HEK293 (cell line): ENCODE data around the gene TMEM88.

Experiments used
- FEZF1 ChIP-seq: fragments of 450-650 bp; formaldehyde crosslinking; IDR thresholded peaks from 2 replicates; pipeline ENCODE4 v1.5.1; 2016; ENCODE audit warnings: missing biosample characterization, missing genetic modification characterization
- SCRT2 ChIP-seq: fragments of 450-650 bp; formaldehyde crosslinking; IDR thresholded peaks from 2 replicates; pipeline ENCODE4 v1.5.1; 2016; ENCODE audit warnings: missing biosample characterization, missing genetic modification characterization
- YY2 ChIP-seq: fragments of 450-650 bp; formaldehyde crosslinking; IDR thresholded peaks from 2 replicates; pipeline ENCODE4 v1.5.1; 2016; ENCODE audit warnings: missing biosample characterization, missing genetic modification characterization
- ZBTB48 ChIP-seq: fragments of 450-650 bp; formaldehyde crosslinking; IDR thresholded peaks from 2 replicates; pipeline ENCODE4 v1.5.1; 2016; ENCODE audit warnings: missing biosample characterization, missing genetic modification characterization
- ZBTB8A ChIP-seq: fragments of 450-650 bp; formaldehyde crosslinking; IDR thresholded peaks from 2 replicates; pipeline ENCODE4 v1.5.1; 2016; ENCODE audit warnings: missing biosample characterization, missing genetic modification characterization
- ZNF138 ChIP-seq: fragments of 450-650 bp; formaldehyde crosslinking; IDR thresholded peaks from 2 replicates; pipeline ENCODE4 v1.5.1; 2016; ENCODE audit warnings: missing biosample characterization, missing genetic modification characterization, borderline replicate concordance
- ZNF433 ChIP-seq: fragments of 450-650 bp; formaldehyde crosslinking; IDR thresholded peaks from 2 replicates; pipeline ENCODE4 v1.5.1; 2016; ENCODE audit warnings: missing biosample characterization, missing genetic modification characterization, low read depth
- ZNF629 ChIP-seq: fragments of 450-650 bp; formaldehyde crosslinking; IDR thresholded peaks from 2 replicates; pipeline ENCODE4 v1.5.1; 2017; ENCODE audit warnings: missing biosample characterization, missing genetic modification characterization
- ZNF654 ChIP-seq: fragments of 450-650 bp; formaldehyde crosslinking; IDR thresholded peaks from 2 replicates; pipeline ENCODE4 v1.5.1; 2016; ENCODE audit warnings: low read depth, missing biosample characterization, missing genetic modification characterization
- ZNF660 ChIP-seq: fragments of 450-650 bp; IDR thresholded peaks from 2 replicates; pipeline ENCODE4 v1.5.1; 2018; ENCODE audit warnings: missing biosample characterization, mild to moderate bottlenecking, missing genetic modification characterization
- ZNF837 ChIP-seq: fragments of 450-650 bp; formaldehyde crosslinking; IDR thresholded peaks from 2 replicates; pipeline ENCODE4 v1.5.1; 2016; ENCODE audit warnings: missing biosample characterization, missing genetic modification characterization
- ZNF843 ChIP-seq: fragments of 450-650 bp; formaldehyde crosslinking; IDR thresholded peaks from 2 replicates; pipeline ENCODE4 v1.5.1; 2016; ENCODE audit warnings: missing biosample characterization, missing genetic modification characterization
- ZXDB ChIP-seq: fragments of 450-650 bp; formaldehyde crosslinking; IDR thresholded peaks from 2 replicates; pipeline ENCODE4 v1.5.1; 2016; ENCODE audit warnings: missing biosample characterization, missing genetic modification characterization
- TF ChIP-seq, protein P1 (sequence below): fragments of 450-650 bp; formaldehyde crosslinking; IDR thresholded peaks from 2 replicates; pipeline ENCODE4 v1.5.1; 2016; ENCODE audit warnings: missing biosample characterization, missing genetic modification characterization
- TF ChIP-seq, protein P2 (sequence below): fragments of 450-650 bp; formaldehyde crosslinking; IDR thresholded peaks from 2 replicates; pipeline ENCODE4 v1.5.1; 2016; ENCODE audit warnings: missing biosample characterization, missing genetic modification characterization
- TF ChIP-seq, protein P3 (sequence below): fragments of 450-650 bp; formaldehyde crosslinking; IDR thresholded peaks from 2 replicates; pipeline ENCODE4 v1.5.1; 2016; ENCODE audit warnings: missing biosample characterization, missing genetic modification characterization
- TF ChIP-seq, protein P4 (sequence below): fragments of 450-650 bp; formaldehyde crosslinking; IDR thresholded peaks from 2 replicates; pipeline ENCODE4 v1.5.1; 2016; ENCODE audit warnings: missing biosample characterization, missing genetic modification characterization
- TF ChIP-seq, protein P5 (sequence below): fragments of 450-650 bp; formaldehyde crosslinking; IDR thresholded peaks from 2 replicates; pipeline ENCODE4 v1.5.1; 2016; ENCODE audit warnings: missing biosample characterization, missing genetic modification characterization
- TF ChIP-seq, protein P6 (sequence below): sonication (generic); formaldehyde crosslinking; IDR thresholded peaks from 2 replicates; pipeline ENCODE4 v1.8.1; 2022; ENCODE audit warnings: mild to moderate bottlenecking, moderate library complexity, missing genetic modification reagents
- TF ChIP-seq, protein P7 (sequence below): fragments of 450-650 bp; formaldehyde crosslinking; IDR thresholded peaks from 2 replicates; pipeline ENCODE4 v1.5.1; 2016; ENCODE audit warnings: missing biosample characterization, missing genetic modification characterization

Gene TMEM88

DNA sequence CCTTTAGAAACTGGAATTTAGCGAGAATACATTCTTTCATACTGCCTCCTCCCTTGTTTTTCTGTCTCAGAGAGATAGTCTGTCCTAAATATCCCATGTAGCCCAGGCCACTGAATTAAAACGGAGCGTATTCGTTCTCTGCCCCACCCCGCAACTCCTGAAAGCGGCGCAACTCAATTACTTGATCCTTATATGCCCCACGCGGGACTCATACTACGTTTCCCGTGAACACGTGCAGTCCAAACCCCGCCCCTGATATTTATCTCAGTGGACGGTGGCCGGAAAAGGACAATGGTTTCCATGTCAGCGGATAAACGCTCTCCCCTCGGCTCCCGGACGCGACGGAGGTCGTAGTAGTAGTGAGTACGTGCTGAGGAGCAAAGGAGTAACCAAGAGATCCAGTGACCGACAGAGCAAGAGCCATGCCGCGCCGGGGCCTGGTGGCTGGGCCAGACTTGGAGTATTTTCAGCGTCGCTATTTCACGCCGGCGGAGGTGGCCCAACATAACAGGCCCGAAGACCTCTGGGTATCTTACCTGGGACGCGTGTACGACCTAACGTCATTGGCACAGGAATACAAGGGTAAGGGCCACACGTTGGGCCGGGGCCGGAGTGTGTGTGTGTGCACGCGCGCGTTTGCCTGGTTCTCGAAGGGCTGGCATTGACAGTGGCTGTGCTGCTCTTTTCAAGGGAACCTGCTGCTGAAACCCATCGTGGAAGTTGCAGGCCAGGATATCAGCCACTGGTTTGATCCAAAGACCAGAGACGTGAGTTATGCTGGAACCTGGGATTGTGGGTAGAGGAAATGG lies 3.1 kb downstream of the TMEM88 start, which contains the start of gene CYB5D1 (continued):
- TF ChIP-seq, protein P1, sequence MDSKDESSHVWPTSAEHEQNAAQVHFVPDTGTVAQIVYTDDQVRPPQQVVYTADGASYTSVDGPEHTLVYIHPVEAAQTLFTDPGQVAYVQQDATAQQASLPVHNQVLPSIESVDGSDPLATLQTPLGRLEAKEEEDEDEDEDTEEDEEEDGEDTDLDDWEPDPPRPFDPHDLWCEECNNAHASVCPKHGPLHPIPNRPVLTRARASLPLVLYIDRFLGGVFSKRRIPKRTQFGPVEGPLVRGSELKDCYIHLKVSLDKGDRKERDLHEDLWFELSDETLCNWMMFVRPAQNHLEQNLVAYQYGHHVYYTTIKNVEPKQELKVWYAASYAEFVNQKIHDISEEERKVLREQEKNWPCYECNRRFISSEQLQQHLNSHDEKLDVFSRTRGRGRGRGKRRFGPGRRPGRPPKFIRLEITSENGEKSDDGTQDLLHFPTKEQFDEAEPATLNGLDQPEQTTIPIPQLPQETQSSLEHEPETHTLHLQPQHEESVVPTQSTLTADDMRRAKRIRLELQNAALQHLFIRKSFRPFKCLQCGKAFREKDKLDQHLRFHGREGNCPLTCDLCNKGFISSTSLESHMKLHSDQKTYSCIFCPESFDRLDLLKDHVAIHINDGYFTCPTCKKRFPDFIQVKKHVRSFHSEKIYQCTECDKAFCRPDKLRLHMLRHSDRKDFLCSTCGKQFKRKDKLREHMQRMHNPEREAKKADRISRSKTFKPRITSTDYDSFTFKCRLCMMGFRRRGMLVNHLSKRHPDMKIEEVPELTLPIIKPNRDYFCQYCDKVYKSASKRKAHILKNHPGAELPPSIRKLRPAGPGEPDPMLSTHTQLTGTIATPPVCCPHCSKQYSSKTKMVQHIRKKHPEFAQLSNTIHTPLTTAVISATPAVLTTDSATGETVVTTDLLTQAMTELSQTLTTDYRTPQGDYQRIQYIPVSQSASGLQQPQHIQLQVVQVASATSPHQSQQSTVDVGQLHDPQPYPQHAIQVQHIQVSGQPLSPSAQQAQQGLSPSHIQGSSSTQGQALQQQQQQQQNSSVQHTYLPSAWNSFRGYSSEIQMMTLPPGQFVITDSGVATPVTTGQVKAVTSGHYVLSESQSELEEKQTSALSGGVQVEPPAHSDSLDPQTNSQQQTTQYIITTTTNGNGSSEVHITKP: peak; percentile 21; the same call in 1 of the 2 replicates
- TF ChIP-seq ZBTB48 (peak; percentile 34; the same call in 1 of the 2 replicates), ZNF138 (tag by site-specific recombination) (no peak), ZNF629 (tag by site-specific recombination) (0 out of 2 replicates have a peak, but pooled peaks have one; percentile 32), SCRT2 (peak; percentile 30; the same call in 1 of the 2 replicates), ZNF654 (0 out of 2 replicates have a peak, but pooled peaks have one; percentile 1), YY2 (tag by site-specific recombination) (peak; percentile 37; the same call in 1 of the 2 replicates), ZBTB8A (tag by site-specific recombination) (0 out of 2 replicates have a peak, but pooled peaks have one; percentile 10), ZNF837 (0 out of 2 replicates have a peak, but pooled peaks have one; percentile 5), ZXDB (tag by site-specific recombination) (peak; percentile 12; the same call in 1 of the 2 replicates), ZNF660 (tag by site-specific recombination) (peak; percentile 83), ZNF843 (tag by site-specific recombination) (peak; percentile 17; the same call in 1 of the 2 replicates), FEZF1 (peak; percentile 63; the same call in 1 of the 2 replicates), ZNF433 (tag by site-specific recombination) (no peak)
- TF ChIP-seq, protein P2, sequence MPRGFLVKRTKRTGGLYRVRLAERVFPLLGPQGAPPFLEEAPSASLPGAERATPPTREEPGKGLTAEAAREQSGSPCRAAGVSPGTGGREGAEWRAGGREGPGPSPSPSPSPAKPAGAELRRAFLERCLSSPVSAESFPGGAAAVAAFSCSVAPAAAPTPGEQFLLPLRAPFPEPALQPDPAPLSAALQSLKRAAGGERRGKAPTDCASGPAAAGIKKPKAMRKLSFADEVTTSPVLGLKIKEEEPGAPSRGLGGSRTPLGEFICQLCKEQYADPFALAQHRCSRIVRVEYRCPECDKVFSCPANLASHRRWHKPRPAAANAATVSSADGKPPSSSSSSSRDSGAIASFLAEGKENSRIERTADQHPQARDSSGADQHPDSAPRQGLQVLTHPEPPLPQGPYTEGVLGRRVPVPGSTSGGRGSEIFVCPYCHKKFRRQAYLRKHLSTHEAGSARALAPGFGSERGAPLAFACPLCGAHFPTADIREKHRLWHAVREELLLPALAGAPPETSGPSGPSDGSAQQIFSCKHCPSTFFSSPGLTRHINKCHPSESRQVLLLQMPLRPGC (tag by site-specific recombination): peak; percentile 9; the same call in 1 of the 2 replicates
- TF ChIP-seq, protein P3, sequence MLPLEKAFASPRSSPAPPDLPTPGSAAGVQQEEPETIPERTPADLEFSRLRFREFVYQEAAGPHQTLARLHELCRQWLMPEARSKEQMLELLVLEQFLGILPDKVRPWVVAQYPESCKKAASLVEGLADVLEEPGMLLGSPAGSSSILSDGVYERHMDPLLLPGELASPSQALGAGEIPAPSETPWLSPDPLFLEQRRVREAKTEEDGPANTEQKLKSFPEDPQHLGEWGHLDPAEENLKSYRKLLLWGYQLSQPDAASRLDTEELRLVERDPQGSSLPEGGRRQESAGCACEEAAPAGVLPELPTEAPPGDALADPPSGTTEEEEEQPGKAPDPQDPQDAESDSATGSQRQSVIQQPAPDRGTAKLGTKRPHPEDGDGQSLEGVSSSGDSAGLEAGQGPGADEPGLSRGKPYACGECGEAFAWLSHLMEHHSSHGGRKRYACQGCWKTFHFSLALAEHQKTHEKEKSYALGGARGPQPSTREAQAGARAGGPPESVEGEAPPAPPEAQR (tag by site-specific recombination): peak; percentile 41; the same call in 1 of the 2 replicates
- TF ChIP-seq, protein P4, sequence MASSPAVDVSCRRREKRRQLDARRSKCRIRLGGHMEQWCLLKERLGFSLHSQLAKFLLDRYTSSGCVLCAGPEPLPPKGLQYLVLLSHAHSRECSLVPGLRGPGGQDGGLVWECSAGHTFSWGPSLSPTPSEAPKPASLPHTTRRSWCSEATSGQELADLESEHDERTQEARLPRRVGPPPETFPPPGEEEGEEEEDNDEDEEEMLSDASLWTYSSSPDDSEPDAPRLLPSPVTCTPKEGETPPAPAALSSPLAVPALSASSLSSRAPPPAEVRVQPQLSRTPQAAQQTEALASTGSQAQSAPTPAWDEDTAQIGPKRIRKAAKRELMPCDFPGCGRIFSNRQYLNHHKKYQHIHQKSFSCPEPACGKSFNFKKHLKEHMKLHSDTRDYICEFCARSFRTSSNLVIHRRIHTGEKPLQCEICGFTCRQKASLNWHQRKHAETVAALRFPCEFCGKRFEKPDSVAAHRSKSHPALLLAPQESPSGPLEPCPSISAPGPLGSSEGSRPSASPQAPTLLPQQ (tag by site-specific recombination): peak; percentile 30; the same call in 1 of the 2 replicates
- TF ChIP-seq, protein P5, sequence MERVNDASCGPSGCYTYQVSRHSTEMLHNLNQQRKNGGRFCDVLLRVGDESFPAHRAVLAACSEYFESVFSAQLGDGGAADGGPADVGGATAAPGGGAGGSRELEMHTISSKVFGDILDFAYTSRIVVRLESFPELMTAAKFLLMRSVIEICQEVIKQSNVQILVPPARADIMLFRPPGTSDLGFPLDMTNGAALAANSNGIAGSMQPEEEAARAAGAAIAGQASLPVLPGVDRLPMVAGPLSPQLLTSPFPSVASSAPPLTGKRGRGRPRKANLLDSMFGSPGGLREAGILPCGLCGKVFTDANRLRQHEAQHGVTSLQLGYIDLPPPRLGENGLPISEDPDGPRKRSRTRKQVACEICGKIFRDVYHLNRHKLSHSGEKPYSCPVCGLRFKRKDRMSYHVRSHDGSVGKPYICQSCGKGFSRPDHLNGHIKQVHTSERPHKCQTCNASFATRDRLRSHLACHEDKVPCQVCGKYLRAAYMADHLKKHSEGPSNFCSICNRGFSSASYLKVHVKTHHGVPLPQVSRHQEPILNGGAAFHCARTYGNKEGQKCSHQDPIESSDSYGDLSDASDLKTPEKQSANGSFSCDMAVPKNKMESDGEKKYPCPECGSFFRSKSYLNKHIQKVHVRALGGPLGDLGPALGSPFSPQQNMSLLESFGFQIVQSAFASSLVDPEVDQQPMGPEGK: peak; percentile 17; the same call in 1 of the 2 replicates
- TF ChIP-seq, protein P6, sequence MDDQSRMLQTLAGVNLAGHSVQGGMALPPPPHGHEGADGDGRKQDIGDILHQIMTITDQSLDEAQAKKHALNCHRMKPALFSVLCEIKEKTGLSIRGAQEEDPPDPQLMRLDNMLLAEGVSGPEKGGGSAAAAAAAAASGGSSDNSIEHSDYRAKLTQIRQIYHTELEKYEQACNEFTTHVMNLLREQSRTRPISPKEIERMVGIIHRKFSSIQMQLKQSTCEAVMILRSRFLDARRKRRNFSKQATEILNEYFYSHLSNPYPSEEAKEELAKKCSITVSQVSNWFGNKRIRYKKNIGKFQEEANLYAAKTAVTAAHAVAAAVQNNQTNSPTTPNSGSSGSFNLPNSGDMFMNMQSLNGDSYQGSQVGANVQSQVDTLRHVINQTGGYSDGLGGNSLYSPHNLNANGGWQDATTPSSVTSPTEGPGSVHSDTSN (CRISPR knock-in tag): no peak
- TF ChIP-seq, protein P7, sequence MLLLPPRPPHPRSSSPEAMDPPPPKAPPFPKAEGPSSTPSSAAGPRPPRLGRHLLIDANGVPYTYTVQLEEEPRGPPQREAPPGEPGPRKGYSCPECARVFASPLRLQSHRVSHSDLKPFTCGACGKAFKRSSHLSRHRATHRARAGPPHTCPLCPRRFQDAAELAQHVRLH (tag by site-specific recombination): peak; percentile 18; the same call in 1 of the 2 replicates
